MCF 10A (cell line): ENCODE data around the gene TSC22D2. TPM values are rescaled to one million over a fixed set of nuclear protein-coding genes. Genes with fewer than 3 reads are reported as not detected.

ENCODE experiments used
- BruUV-seq: library from RNA; stranded (reverse); fragments of 400-500 nt; replicated peaks from 2 replicates; lab custom pipeline; 2021; lab: Mats Ljungman, UMichigan
- CTCF ChIA-PET: fragments of 300-600 bp; sonication (Branson Sonifier 250); formaldehyde crosslinking; extraction: SDS; loops from one replicate; lab custom pipeline; 2021; ENCODE audit warnings: antibody characterized with exemption, inconsistent platforms; lab: Yijun Ruan, JAX
- POLR2A ChIA-PET: fragments of 300-600, 350-650 bp; sonication (Branson Sonifier 250); formaldehyde crosslinking; extraction: SDS; loops from one replicate; lab custom pipeline; 2020; ENCODE audit warnings: antibody characterized with exemption, inconsistent platforms; lab: Yijun Ruan, JAX
- DNase-seq: peaks from one replicate; pipeline ENCODE4 v3.0.0-alpha.2; 2018; ENCODE audit not compliant: unreplicated experiment
- H3K27ac Mint-ChIP-seq: one replicate; pipeline ENCODE4 v1.8.0; 2022; ENCODE audit warnings: mild to moderate bottlenecking, low read depth, mixed read lengths; ENCODE audit not compliant: unreplicated experiment
- H3K27me3 Mint-ChIP-seq: one replicate; pipeline ENCODE4 v1.8.0; 2022; ENCODE audit warnings: mixed read lengths; ENCODE audit not compliant: insufficient read depth, unreplicated experiment
- H3K36me3 Mint-ChIP-seq: one replicate; pipeline ENCODE4 v1.8.0; 2022; ENCODE audit warnings: mild to moderate bottlenecking, moderate library complexity, mixed read lengths; ENCODE audit not compliant: insufficient read depth, unreplicated experiment
- H3K4me1 Mint-ChIP-seq: one replicate; pipeline ENCODE4 v1.8.0; 2022; ENCODE audit warnings: mixed read lengths; ENCODE audit not compliant: insufficient read depth, unreplicated experiment
- H3K4me3 Mint-ChIP-seq: one replicate; pipeline ENCODE4 v1.8.0; 2022; ENCODE audit warnings: mild to moderate bottlenecking, moderate library complexity, mixed read lengths; ENCODE audit not compliant: unreplicated experiment
- H3K9me3 Mint-ChIP-seq: one replicate; pipeline ENCODE4 v1.8.0; 2022; ENCODE audit warnings: mixed read lengths; ENCODE audit not compliant: unreplicated experiment
- intact Hi-C: fragments of 100-400 bp; cut with micrococcal nuclease; formaldehyde crosslinking; loops from 2 replicates; pipeline ENCODE4 v1.14.1; 2022
- total RNA-seq: library from RNA; stranded (reverse); gene quantifications from 2 replicates; pipeline ENCODE4 v1.2.3, GENCODE V29; 2022
- TF ChIP-seq, protein P1 (sequence below): fragments of 200-600 bp; IDR thresholded peaks from one replicate; pipeline ENCODE4 v1.8.0; 2022; ENCODE audit warnings: antibody characterized with exemption, mild to moderate bottlenecking; ENCODE audit not compliant: unreplicated experiment

The TSC22D2 gene
- total RNA-seq, 1 experiment from 2014 or later, result 31.2 TPM

DNA sequence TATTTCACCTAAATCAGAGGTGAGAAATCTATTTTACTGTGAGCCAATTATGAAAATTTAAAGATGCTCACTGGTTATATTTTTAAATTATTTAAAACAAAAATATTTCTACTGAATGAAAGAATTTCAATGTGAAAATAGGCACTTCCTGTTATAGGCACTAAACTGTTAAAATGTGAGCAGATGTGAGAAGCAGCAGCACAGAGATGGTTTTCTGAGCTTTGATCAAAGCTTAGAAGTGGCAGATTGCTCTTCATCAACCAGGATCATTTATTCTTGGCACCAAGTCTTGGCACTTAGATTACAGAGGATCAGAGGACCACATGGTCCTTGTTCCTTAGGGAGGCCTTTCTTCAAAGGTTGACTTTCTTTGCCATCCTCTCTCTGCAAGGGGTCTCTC, 18.0 kb upstream of the TSC22D2 start:
- Mint-ChIP-seq H3K4me3 (no peak overlapping the region), H3K9me3 (no peaks in the 10 kb centered on the region), H3K27me3 (no peaks in the 10 kb centered on the region), H3K27ac (no peak overlapping the region), H3K4me1 (peaks cover 5% of the 10 kb centered on the region), H3K36me3 (peaks cover 8% of the 10 kb centered on the region)
- ChIA-PET POLR2A (interaction anchor here (1.3 kb wide), 1 partner anchor 19 kb away, joined by 4 read pairs; the partner anchor contains the start of gene TSC22D2), CTCF (no interaction called here)
- intact Hi-C loops, result no loop called here
- TF ChIP-seq, protein P1, sequence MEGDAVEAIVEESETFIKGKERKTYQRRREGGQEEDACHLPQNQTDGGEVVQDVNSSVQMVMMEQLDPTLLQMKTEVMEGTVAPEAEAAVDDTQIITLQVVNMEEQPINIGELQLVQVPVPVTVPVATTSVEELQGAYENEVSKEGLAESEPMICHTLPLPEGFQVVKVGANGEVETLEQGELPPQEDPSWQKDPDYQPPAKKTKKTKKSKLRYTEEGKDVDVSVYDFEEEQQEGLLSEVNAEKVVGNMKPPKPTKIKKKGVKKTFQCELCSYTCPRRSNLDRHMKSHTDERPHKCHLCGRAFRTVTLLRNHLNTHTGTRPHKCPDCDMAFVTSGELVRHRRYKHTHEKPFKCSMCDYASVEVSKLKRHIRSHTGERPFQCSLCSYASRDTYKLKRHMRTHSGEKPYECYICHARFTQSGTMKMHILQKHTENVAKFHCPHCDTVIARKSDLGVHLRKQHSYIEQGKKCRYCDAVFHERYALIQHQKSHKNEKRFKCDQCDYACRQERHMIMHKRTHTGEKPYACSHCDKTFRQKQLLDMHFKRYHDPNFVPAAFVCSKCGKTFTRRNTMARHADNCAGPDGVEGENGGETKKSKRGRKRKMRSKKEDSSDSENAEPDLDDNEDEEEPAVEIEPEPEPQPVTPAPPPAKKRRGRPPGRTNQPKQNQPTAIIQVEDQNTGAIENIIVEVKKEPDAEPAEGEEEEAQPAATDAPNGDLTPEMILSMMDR, result no peak
- DNase-seq, result no peak
- BruUV-seq, result no TSS peak

DNA sequence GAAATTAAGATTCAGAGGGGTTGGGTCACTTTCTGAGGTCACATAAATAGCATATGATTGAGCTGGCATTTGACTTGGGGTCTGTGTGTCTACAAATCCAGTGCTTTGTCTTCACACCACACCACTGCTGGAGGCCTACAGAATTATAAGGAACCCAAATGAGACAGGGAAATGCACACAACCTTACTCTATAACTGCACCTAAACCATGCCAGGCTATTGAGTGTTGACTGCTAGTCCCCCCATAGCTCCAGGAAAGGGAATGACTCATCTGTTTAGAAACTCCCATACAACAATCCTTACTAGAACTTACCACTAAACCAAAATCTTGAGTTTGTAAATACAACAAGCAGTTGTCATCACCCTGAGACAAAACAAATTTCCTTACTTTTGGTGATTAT, 16.9 kb upstream of the TSC22D2 start:
- peak; percentile 38 for DNase-seq
- Mint-ChIP-seq H3K36me3 (peaks cover 8% of the 10 kb centered on the region), H3K27ac (no peak overlapping the region), H3K9me3 (no peaks in the 10 kb centered on the region), H3K4me3 (no peak overlapping the region), H3K4me1 (peaks cover 5% of the 10 kb centered on the region), H3K27me3 (no peaks in the 10 kb centered on the region)
- TF ChIP-seq, protein P1, result no peak
- POLR2A ChIA-PET, result interaction anchor here (0.7 to 8.4 kb wide), 2 partner anchors 14 to 17 kb away, joined by 3 to 67 read pairs; partner anchors contain the start of gene TSC22D2
- CTCF ChIA-PET, result interaction anchor here (0.8 kb wide), 1 partner anchor 36 kb away, joined by 3 read pairs; no protein-coding TSS in a partner anchor
- BruUV-seq, result no TSS peak
- intact Hi-C loops, result no loop called here

DNA sequence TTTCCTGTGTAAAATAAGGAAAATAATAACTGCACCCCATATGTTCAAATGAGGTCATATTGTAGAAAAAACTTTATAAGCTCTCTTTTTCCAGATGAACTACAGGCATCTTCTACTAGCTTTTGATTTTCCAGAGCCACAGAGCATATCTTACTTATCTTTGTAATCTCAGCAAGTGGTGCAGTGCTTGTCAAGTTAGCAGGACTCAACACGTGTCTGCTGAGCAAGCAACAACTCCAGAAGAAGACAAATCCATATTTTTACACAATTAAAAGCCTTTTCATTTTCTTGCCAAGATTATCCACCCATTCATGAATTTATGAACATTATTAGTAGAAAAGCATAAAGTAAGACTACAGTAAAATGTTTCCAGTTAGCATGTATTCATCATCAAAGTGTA, 14.4 kb upstream of the TSC22D2 start:
- intact Hi-C loops, result no loop called here
- H3K4me1 Mint-ChIP-seq, result peaks cover 5% of the 10 kb centered on the region

DNA sequence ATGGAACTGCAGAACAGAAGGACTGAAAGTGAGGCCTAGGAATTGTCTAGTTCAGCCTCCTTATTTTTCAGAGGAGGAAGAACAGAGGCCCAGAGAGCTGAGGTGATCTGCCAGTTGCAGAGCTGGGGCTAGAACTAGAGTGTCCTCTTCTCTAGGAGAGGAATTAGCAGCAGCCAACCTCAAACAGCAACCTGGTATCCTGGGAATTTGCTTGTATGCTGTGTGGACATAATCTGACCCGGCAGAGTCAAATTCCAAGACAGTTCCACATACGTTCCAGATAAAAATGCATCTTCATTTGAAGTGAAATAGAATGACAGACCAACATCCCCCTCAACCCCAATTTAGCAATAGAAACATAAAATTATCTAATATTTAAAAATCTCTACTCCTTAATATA, 13.5 kb upstream of the TSC22D2 start:
- Mint-ChIP-seq H3K4me3 (no peak overlapping the region), H3K27ac (no peak overlapping the region), H3K27me3 (no peaks in the 10 kb centered on the region), H3K9me3 (no peaks in the 10 kb centered on the region), H3K36me3 (peaks cover 8% of the 10 kb centered on the region), H3K4me1 (peaks cover 2% of the 10 kb centered on the region)
- CTCF ChIA-PET, result interaction anchor here (0.5 to 0.6 kb wide), 3 partner anchors 27 to 96 kb away, joined by 3 read pairs; no protein-coding TSS in a partner anchor
- intact Hi-C loops, result no loop called here
- no TSS peak for BruUV-seq
- no peak for DNase-seq
- TF ChIP-seq, protein P1, result no peak
- POLR2A ChIA-PET, result interaction anchor here (1.3 to 8.4 kb wide), 2 partner anchors 14 to 423 kb away, joined by 4 to 67 read pairs; partner anchors contain the start of gene TSC22D2

More for the DNA sequence above, 14.4 kb upstream of the TSC22D2 start:
- no peak for DNase-seq
- Mint-ChIP-seq H3K36me3 (peaks cover 8% of the 10 kb centered on the region), H3K9me3 (no peaks in the 10 kb centered on the region), H3K4me3 (no peak overlapping the region), H3K27me3 (no peaks in the 10 kb centered on the region), H3K27ac (no peak overlapping the region)
- TF ChIP-seq, protein P1, result no peak
- ChIA-PET CTCF (interaction anchor here (0.7 kb wide), 1 partner anchor 17 kb away, joined by 4 read pairs; no protein-coding TSS in a partner anchor), POLR2A (interaction anchor here (0.6 to 8.4 kb wide), 4 partner anchors 9 to 422 kb away, joined by 3 to 67 read pairs (median 10); partner anchors contain the start of gene TSC22D2)
- BruUV-seq, result no TSS peak
